Spleen (tissue), 7 donors: ENCODE results near the gene FRMD4A.

Source experiments
- CTCF ChIP-seq, 11 experiments: fragments of 200-600 bp in 7 of 11; fragments of 450-650 bp in 4 of 11; sonication (generic) in 4 of 11; IDR thresholded peaks in 8 of 11; conservative IDR thresholded peaks in 3 of 11; 1 replicate in 7 of 11; 2 replicates in 4 of 11; pipeline versions ENCODE4 v1.4.0 to v1.8.0; 2016 to 2021; ENCODE audit warnings: antibody characterized with exemption in 11 of 11, inconsistent platforms in 4 of 11, mild to moderate bottlenecking in 1 of 11
- POLR2A ChIP-seq, 3 donors: fragments of 450-650 bp; IDR thresholded peaks; one replicate each; pipeline ENCODE4 v1.5.1; 2017; ENCODE audit warnings: antibody characterized with exemption in 3 of 3, mild to moderate bottlenecking in 1 of 3
- POLR2AphosphoS5 ChIP-seq, 3 donors: sonication (generic); formaldehyde crosslinking; IDR thresholded peaks; one replicate each; pipeline ENCODE4 v1.5.1; 2017; ENCODE audit warnings: antibody characterized with exemption in 3 of 3
- donor health status: DM: no; HTN: no; CAD: no; lungs with moderate emphysema.
- donor health status: DM: no; HTN: no; CAD: no.
- donor health status: DM: no; HTN: no; CAD: no.

- no peak for TF ChIP-seq POLR2A (IDR thresholded peaks at IDR 0.05)
- no peak for TF ChIP-seq CTCF (IDR thresholded peaks at IDR 0.05 in 8 of 11, conservative IDR thresholded peaks at IDR 0.05 in 3 of 11)
- TF ChIP-seq POLR2AphosphoS5 (IDR thresholded peaks at IDR 0.05) = no peak
Measured at GRCh38 chr10:13711291-13711690, 619.4 kb downstream of the FRMD4A start.
